Effector memory CD8-positive, alpha-beta T cell (primary cell): ENCODE data around the gene CDT1.
"Not testable (repeated sequence)": the region's sequence is repeated elsewhere in the genome, so short reads cannot be mapped to it uniquely, and the experiment has no call there.

Source experiments
- ATAC-seq: fragments of 150-1000 bp; cut with Tn5 transposase; replicated peaks from 2 replicates; pipeline ENCODE4 v1.10.0; 2021; ENCODE audit warnings: mild to moderate bottlenecking, moderate library complexity
- DNase-seq, 3 experiments: peaks; one replicate each; pipeline ENCODE4 v3.0.0; 2021
- H3K27ac Mint-ChIP-seq, 2 donors: one replicate each; pipeline ENCODE4 v1.8.0; 2022; ENCODE audit warnings: mild to moderate bottlenecking in 2 of 2, mixed read lengths in 2 of 2, moderate library complexity in 2 of 2
- H3K27me3 Mint-ChIP-seq, 2 donors: one replicate each; pipeline ENCODE4 v1.8.0; 2022; ENCODE audit warnings: mixed read lengths in 2 of 2
- H3K36me3 Mint-ChIP-seq: one replicate; pipeline ENCODE4 v1.8.0; 2022; ENCODE audit warnings: mild to moderate bottlenecking, moderate library complexity, mixed read lengths; ENCODE audit not compliant: insufficient read depth
- H3K4me1 Mint-ChIP-seq, 2 donors: one replicate each; pipeline ENCODE4 v1.8.0; 2022; ENCODE audit warnings: low read depth in 2 of 2, mixed read lengths in 2 of 2
- H3K4me3 Mint-ChIP-seq, 2 donors: one replicate each; pipeline ENCODE4 v1.8.0; 2022; ENCODE audit warnings: mild to moderate bottlenecking in 2 of 2, mixed read lengths in 2 of 2, moderate library complexity in 2 of 2
- H3K9me3 Mint-ChIP-seq, 2 donors: one replicate each; pipeline ENCODE4 v1.8.0; 2022; ENCODE audit warnings: mixed read lengths in 2 of 2

Gene CDT1

GRCh38 chr16:88762258-88762870 is 41.2 kb upstream of the CDT1 start:
- Mint-ChIP-seq H3K27ac (peak overlapping the region in 1 of 2 donors; percentile 92), H3K36me3 (peaks cover 7% of the 10 kb centered on the region), H3K4me1 (peaks cover 35 to 45% of the 10 kb centered on the region in 2 donors), H3K4me3 (no peak overlapping the region), H3K27me3 (no peaks in the 10 kb centered on the region), H3K9me3 (no peaks in the 10 kb centered on the region)
- ATAC-seq (no peak), DNase-seq (no peak)

- no peak for DNase-seq
- no peak for ATAC-seq
- no peaks in the 10 kb centered on the region for H3K9me3 Mint-ChIP-seq
- H3K4me3 Mint-ChIP-seq, result no peak overlapping the region
- peaks cover 40 to 50% of the 10 kb centered on the region in 2 donors for H3K4me1 Mint-ChIP-seq
- peak overlapping the region in 1 of 2 donors; percentile 86 for H3K27ac Mint-ChIP-seq
- H3K27me3 Mint-ChIP-seq, result no peaks in the 10 kb centered on the region
- H3K36me3 Mint-ChIP-seq, result peaks cover 7% of the 10 kb centered on the region
Observed at GRCh38 chr16:88762941-88763340, 40.6 kb upstream of the CDT1 start.

GRCh38 chr16:88763502-88764053 is 40.0 kb upstream of the CDT1 start:
- ATAC-seq, result no peak
- H3K9me3 Mint-ChIP-seq, result no peaks in the 10 kb centered on the region
- DNase-seq, result no peak
- H3K4me1 Mint-ChIP-seq, result peaks cover 36 to 44% of the 10 kb centered on the region in 2 donors
- H3K27me3 Mint-ChIP-seq, result no peaks in the 10 kb centered on the region
- H3K4me3 Mint-ChIP-seq, result no peak overlapping the region
- H3K27ac Mint-ChIP-seq, result peak overlapping the region in 1 of 2 donors; percentile 86
- peaks cover 7% of the 10 kb centered on the region for H3K36me3 Mint-ChIP-seq

- no peak for ATAC-seq
- Mint-ChIP-seq H3K27ac (no peak overlapping the region), H3K9me3 (no peaks in the 10 kb centered on the region), H3K4me1 (peaks cover 35 to 42% of the 10 kb centered on the region in 2 donors), H3K36me3 (peaks cover 9% of the 10 kb centered on the region), H3K27me3 (no peaks in the 10 kb centered on the region), H3K4me3 (no peak overlapping the region)
- DNase-seq, result no peak
Observed at GRCh38 chr16:88764080-88764479, 39.5 kb upstream of the CDT1 start.

- H3K27me3 Mint-ChIP-seq, result no peaks in the 10 kb centered on the region
- peaks cover 14% of the 10 kb centered on the region for H3K36me3 Mint-ChIP-seq
- H3K9me3 Mint-ChIP-seq, result no peaks in the 10 kb centered on the region
- H3K27ac Mint-ChIP-seq, result peak overlapping the region in 1 of 2 donors; percentile 86
- no peak for ATAC-seq
- DNase-seq, result no peak
- H3K4me3 Mint-ChIP-seq, result no peak overlapping the region
- H3K4me1 Mint-ChIP-seq, result peaks cover 35 to 41% of the 10 kb centered on the region in 2 donors
Observed at GRCh38 chr16:88764913-88765349, 38.7 kb upstream of the CDT1 start.

GRCh38 chr16:88766975-88767374 is 36.6 kb upstream of the CDT1 start:
- Mint-ChIP-seq H3K4me1 (peaks cover 35 to 39% of the 10 kb centered on the region in 2 donors), H3K4me3 (peak overlapping the region; percentile 4 to 50)

GRCh38 chr16:88767546-88768070 is 36.0 kb upstream of the CDT1 start:
- DNase-seq, result no peak
- H3K9me3 Mint-ChIP-seq, result no peaks in the 10 kb centered on the region
- H3K4me1 Mint-ChIP-seq, result peaks cover 35 to 37% of the 10 kb centered on the region in 2 donors
- H3K27ac Mint-ChIP-seq, result peak overlapping the region; percentile 89 to 93
- no peak for ATAC-seq
- peaks cover 10% of the 10 kb centered on the region for H3K36me3 Mint-ChIP-seq
- H3K4me3 Mint-ChIP-seq, result peak overlapping the region; percentile 4 to 50
- no peaks in the 10 kb centered on the region for H3K27me3 Mint-ChIP-seq

More at GRCh38 chr16:88766975-88767374, 36.6 kb upstream of the CDT1 start:
- H3K9me3 Mint-ChIP-seq, result no peaks in the 10 kb centered on the region
- H3K27me3 Mint-ChIP-seq, result no peaks in the 10 kb centered on the region
- no peak for ATAC-seq
- peaks cover 10% of the 10 kb centered on the region for H3K36me3 Mint-ChIP-seq
- H3K27ac Mint-ChIP-seq, result peak overlapping the region; percentile 89 to 93
- no peak for DNase-seq

GRCh38 chr16:88768071-88768783 is 35.4 kb upstream of the CDT1 start:
- no peak overlapping the region for H3K4me3 Mint-ChIP-seq
- H3K4me1 Mint-ChIP-seq, result peaks cover 36 to 42% of the 10 kb centered on the region in 2 donors
- H3K36me3 Mint-ChIP-seq, result peaks cover 10% of the 10 kb centered on the region
- ATAC-seq (no peak), DNase-seq (no peak)
- no peaks in the 10 kb centered on the region for H3K27me3 Mint-ChIP-seq
- H3K9me3 Mint-ChIP-seq, result no peaks in the 10 kb centered on the region
- peak overlapping the region in 1 of 2 donors; percentile 89 for H3K27ac Mint-ChIP-seq

GRCh38 chr16:88769617-88770460 is 33.8 kb upstream of the CDT1 start:
- peaks cover 30 to 46% of the 10 kb centered on the region in 2 donors for H3K4me1 Mint-ChIP-seq
- H3K27ac Mint-ChIP-seq, result peak overlapping the region; percentile 41 to 88
- H3K4me3 Mint-ChIP-seq, result peak overlapping the region in 1 of 2 donors; percentile 54
- H3K9me3 Mint-ChIP-seq, result no peaks in the 10 kb centered on the region
- no peaks in the 10 kb centered on the region for H3K27me3 Mint-ChIP-seq
- ATAC-seq, result peak; percentile 11
- DNase-seq, result no peak
- peaks cover 11% of the 10 kb centered on the region for H3K36me3 Mint-ChIP-seq

- peak in 2 of 3 experiments; percentile 57 to 59 for DNase-seq
- peaks cover 11% of the 10 kb centered on the region for H3K36me3 Mint-ChIP-seq
- H3K4me1 Mint-ChIP-seq, result peaks cover 29 to 47% of the 10 kb centered on the region in 2 donors
- peak overlapping the region in 1 of 2 donors; percentile 54 for H3K4me3 Mint-ChIP-seq
- H3K27ac Mint-ChIP-seq, result peak overlapping the region; percentile 35 to 88
- H3K27me3 Mint-ChIP-seq, result no peaks in the 10 kb centered on the region
- H3K9me3 Mint-ChIP-seq, result no peaks in the 10 kb centered on the region
- ATAC-seq, result peak; percentile 89
Observed at GRCh38 chr16:88770461-88771293, 32.9 kb upstream of the CDT1 start.

- peak overlapping the region; percentile 35 to 55 for H3K27ac Mint-ChIP-seq
- DNase-seq (no peak), ATAC-seq (no peak)
- H3K9me3 Mint-ChIP-seq, result no peaks in the 10 kb centered on the region
- H3K4me3 Mint-ChIP-seq, result peak overlapping the region in 1 of 2 donors; percentile 54
- H3K4me1 Mint-ChIP-seq, result peaks cover 26 to 41% of the 10 kb centered on the region in 2 donors
- H3K36me3 Mint-ChIP-seq, result peaks cover 11% of the 10 kb centered on the region
- no peaks in the 10 kb centered on the region for H3K27me3 Mint-ChIP-seq
Observed at GRCh38 chr16:88771294-88771772, 32.3 kb upstream of the CDT1 start.

GRCh38 chr16:88771781-88772180 is 31.8 kb upstream of the CDT1 start:
- not testable (repeated sequence) for H3K4me3 Mint-ChIP-seq, H3K27me3 Mint-ChIP-seq, H3K27ac Mint-ChIP-seq, DNase-seq, H3K9me3 Mint-ChIP-seq, ATAC-seq
- Mint-ChIP-seq H3K4me1 (peaks cover 28 to 42% of the 10 kb centered on the region in 2 donors), H3K36me3 (peaks cover 11% of the 10 kb centered on the region)
